ENCODE data around the gene GET4.
"Not testable (repeated sequence)": the region's sequence is repeated elsewhere in the genome, so short reads cannot be mapped to it uniquely, and the experiment has no call there.

Gene GET4

GRCh38 chr7:871900-872537 lies 4.3 kb upstream of the GET4 start:
- DNase-seq (ENCODE audit: low read depth) = no peak

GRCh38 chr7:872685-873084 lies 3.7 kb upstream of the GET4 start:
- DNase-seq (ENCODE audit: low read depth) = not testable (repeated sequence)

- DNase-seq (ENCODE audit: low read depth) = peak; percentile 60
Observed at GRCh38 chr7:873367-874002, 2.9 kb upstream of the GET4 start.

- DNase-seq (ENCODE audit: low read depth) = no peak
Observed at GRCh38 chr7:874031-874749, 2.2 kb upstream of the GET4 start.

- DNase-seq (ENCODE audit: low read depth) = no peak
Observed at GRCh38 chr7:875051-875450, 1.3 kb upstream of the GET4 start.

GRCh38 chr7:875476-876076 lies 778 bp upstream of the GET4 start:
- no peak for DNase-seq (ENCODE audit: low read depth)

- DNase-seq (ENCODE audit: low read depth) = no peak
Observed at GRCh38 chr7:876972-877311, 588 bp downstream of the GET4 start.

- DNase-seq (ENCODE audit: low read depth) = no peak
Observed at GRCh38 chr7:877312-878232, 1.2 kb downstream of the GET4 start.

GRCh38 chr7:879093-879492 lies 2.7 kb downstream of the GET4 start:
- DNase-seq (ENCODE audit: low read depth) = no peak

GRCh38 chr7:879706-880105 lies 3.4 kb downstream of the GET4 start:
- DNase-seq (ENCODE audit: low read depth) = no peak

GRCh38 chr7:880450-880849 lies 4.1 kb downstream of the GET4 start:
- DNase-seq (ENCODE audit: low read depth) = no peak

- DNase-seq (ENCODE audit: low read depth) = no peak
Observed at GRCh38 chr7:881441-882234, 5.3 kb downstream of the GET4 start.

- no peak for DNase-seq (ENCODE audit: low read depth)
Observed at GRCh38 chr7:882336-883035, 6.1 kb downstream of the GET4 start.

GRCh38 chr7:883055-884021 lies 7.0 kb downstream of the GET4 start:
- DNase-seq (ENCODE audit: low read depth) = no peak

- no peak for DNase-seq (ENCODE audit: low read depth)
Observed at GRCh38 chr7:884191-885003, 8.0 kb downstream of the GET4 start.

- DNase-seq (ENCODE audit: low read depth) = no peak
Observed at GRCh38 chr7:885261-885892, 9.0 kb downstream of the GET4 start.

- no peak for DNase-seq (ENCODE audit: low read depth)
Observed at GRCh38 chr7:885893-886625, 9.7 kb downstream of the GET4 start.

Data from GM04504 (cell line).